NT2/D1 (cell line): ENCODE results near the gene FRAS1.

Experiments used
- DNase-seq: peaks from one replicate; pipeline ENCODE4 v3.0.0-alpha.2; 2011; ENCODE audit warnings: low read depth, low spot score
- H3K27me3 ChIP-seq: 2 replicates; pipeline ENCODE4 v1.6.0; 2011; ENCODE audit warnings: mild to moderate bottlenecking; ENCODE audit not compliant: insufficient read length, insufficient read depth
- H3K36me3 ChIP-seq: 2 replicates; pipeline ENCODE4 v1.6.1; 2011; ENCODE audit warnings: mild to moderate bottlenecking, low read length, mixed read lengths; ENCODE audit not compliant: insufficient read depth, insufficient read length
- H3K4me1 ChIP-seq: 2 replicates; pipeline ENCODE4 v1.5.1; 2011; ENCODE audit not compliant: insufficient read depth, insufficient read length
- H3K4me3 ChIP-seq: 2 replicates; pipeline ENCODE4 v1.5.1; 2011; ENCODE audit warnings: low read depth; ENCODE audit not compliant: insufficient read length
- H3K9ac ChIP-seq: 2 replicates; pipeline ENCODE4 v1.6.0; 2011; ENCODE audit warnings: low read depth; ENCODE audit not compliant: insufficient read length
- H3K9me3 ChIP-seq: 2 replicates; pipeline ENCODE4 v1.5.1; 2011; ENCODE audit warnings: mild to moderate bottlenecking, low read length; ENCODE audit not compliant: insufficient read depth
- SUZ12 ChIP-seq: IDR thresholded peaks from 2 replicates; pipeline ENCODE4 v1.6.1; 2011; ENCODE audit not compliant: insufficient read length, insufficient read depth; ENCODE audit errors: extremely low read depth
- YY1 ChIP-seq: IDR thresholded peaks from 2 replicates; pipeline ENCODE4 v1.6.1; 2011; ENCODE audit not compliant: insufficient read length, insufficient read depth
- ZNF274 ChIP-seq: IDR thresholded peaks from 2 replicates; pipeline ENCODE4 v1.6.1; 2011; ENCODE audit warnings: mild to moderate bottlenecking, low read depth, low read length

FRAS1 gene

GRCh38 chr4:78525559-78525958 lies 468.4 kb downstream of the FRAS1 start:
- no peaks in the 10 kb centered on the region for H3K27me3 ChIP-seq
- H3K9ac ChIP-seq, result no peak overlapping the region
- DNase-seq, result no peak
- H3K4me3 ChIP-seq, result no peak overlapping the region
- no peaks in the 10 kb centered on the region for H3K4me1 ChIP-seq
- no peaks in the 10 kb centered on the region for H3K9me3 ChIP-seq
- TF ChIP-seq ZNF274 (no peak), SUZ12 (no peak), YY1 (no peak)
- H3K36me3 ChIP-seq, result peaks cover 10% of the 10 kb centered on the region

GRCh38 chr4:78527103-78527502 lies 470.0 kb downstream of the FRAS1 start:
- no peak for DNase-seq
- Histone ChIP-seq H3K27me3 (no peaks in the 10 kb centered on the region), H3K4me1 (no peaks in the 10 kb centered on the region), H3K9me3 (no peaks in the 10 kb centered on the region), H3K36me3 (peaks cover 10% of the 10 kb centered on the region), H3K4me3 (no peak overlapping the region), H3K9ac (no peak overlapping the region)
- TF ChIP-seq ZNF274, result no peak
- TF ChIP-seq YY1, result no peak
- no peak for TF ChIP-seq SUZ12

- Histone ChIP-seq H3K4me3 (no peak overlapping the region), H3K36me3 (peaks cover 10% of the 10 kb centered on the region), H3K27me3 (no peaks in the 10 kb centered on the region), H3K4me1 (no peaks in the 10 kb centered on the region), H3K9ac (no peak overlapping the region), H3K9me3 (no peaks in the 10 kb centered on the region)
- no peak for DNase-seq
- TF ChIP-seq YY1 (no peak), ZNF274 (no peak), SUZ12 (no peak)
Measured at GRCh38 chr4:78527555-78527954, 470.4 kb downstream of the FRAS1 start.

- no peak for DNase-seq
Measured at GRCh38 chr4:78528327-78528726, 471.2 kb downstream of the FRAS1 start.

GRCh38 chr4:78529569-78530209 lies 472.6 kb downstream of the FRAS1 start:
- Histone ChIP-seq H3K27me3 (no peaks in the 10 kb centered on the region), H3K36me3 (peaks cover 6% of the 10 kb centered on the region), H3K4me3 (no peak overlapping the region), H3K4me1 (peaks cover 2% of the 10 kb centered on the region), H3K9me3 (no peaks in the 10 kb centered on the region), H3K9ac (no peak overlapping the region)
- TF ChIP-seq YY1 (no peak), SUZ12 (no peak), ZNF274 (no peak)
- DNase-seq, result no peak

More at GRCh38 chr4:78528327-78528726, 471.2 kb downstream of the FRAS1 start:
- Histone ChIP-seq H3K9me3 (no peaks in the 10 kb centered on the region), H3K4me1 (no peaks in the 10 kb centered on the region), H3K9ac (no peak overlapping the region), H3K27me3 (no peaks in the 10 kb centered on the region), H3K36me3 (peaks cover 6% of the 10 kb centered on the region), H3K4me3 (no peak overlapping the region)
- TF ChIP-seq ZNF274, result no peak
- TF ChIP-seq SUZ12, result no peak
- no peak for TF ChIP-seq YY1

- Histone ChIP-seq H3K36me3 (no peaks in the 10 kb centered on the region), H3K4me1 (peaks cover 2% of the 10 kb centered on the region)
Measured at GRCh38 chr4:78532046-78532445, 474.9 kb downstream of the FRAS1 start.

GRCh38 chr4:78533854-78534253 lies 476.7 kb downstream of the FRAS1 start:
- no peak overlapping the region for H3K4me3 ChIP-seq
- no peak for DNase-seq
- H3K27me3 ChIP-seq, result no peaks in the 10 kb centered on the region
- TF ChIP-seq YY1 (no peak), SUZ12 (no peak), ZNF274 (no peak)
- H3K9ac ChIP-seq, result no peak overlapping the region
- H3K9me3 ChIP-seq, result no peaks in the 10 kb centered on the region
- no peaks in the 10 kb centered on the region for H3K36me3 ChIP-seq
- H3K4me1 ChIP-seq, result peaks cover 2% of the 10 kb centered on the region

More at GRCh38 chr4:78532046-78532445, 474.9 kb downstream of the FRAS1 start:
- Histone ChIP-seq H3K9ac (no peak overlapping the region), H3K27me3 (no peaks in the 10 kb centered on the region), H3K9me3 (no peaks in the 10 kb centered on the region), H3K4me3 (no peak overlapping the region)
- TF ChIP-seq YY1, result no peak
- no peak for TF ChIP-seq ZNF274
- TF ChIP-seq SUZ12, result no peak
- DNase-seq, result no peak
